Tibial nerve (tissue), 4 donors: ENCODE results near the gene TCERG1.

Experiments used
- CTCF ChIP-seq, 5 experiments: fragments of 200-600 bp in 3 of 5; fragments of 450-650 bp in 2 of 5; sonication (generic) in 3 of 5; IDR thresholded peaks; one replicate each; pipeline ENCODE4 v1.5.1; 2016 to 2019; ENCODE audit warnings: antibody characterized with exemption in 5 of 5, mild to moderate bottlenecking in 3 of 5, moderate library complexity in 2 of 5
- EP300 ChIP-seq, 2 donors: sonication (generic); formaldehyde crosslinking; IDR thresholded peaks; one replicate each; pipeline ENCODE4 v1.6.1; 2017; ENCODE audit warnings: antibody characterized with exemption in 2 of 2, mild to moderate bottlenecking in 1 of 2

GRCh38 chr5:146548781-146549449 lies 101.8 kb downstream of the TCERG1 start:
- no peak for TF ChIP-seq EP300 (IDR thresholded peaks at IDR 0.05)
- no peak for TF ChIP-seq CTCF (IDR thresholded peaks at IDR 0.05)
